CD14-positive monocyte (primary cell): ENCODE data around the gene RBM38. TPM values are rescaled to one million over a fixed set of nuclear protein-coding genes. Genes with fewer than 3 reads are reported as not detected.
A peak's percentile ranks its signal among the peaks of the same experiment; 100 is the strongest.

Experiments
- DNase-seq, 3 donors: peaks; one replicate each; pipeline ENCODE4 v3.0.0-alpha.2; 2011 to 2022
- H2AFZ ChIP-seq: 2 replicates; pipeline ENCODE4 v1.6.0; 2012; ENCODE audit warnings: mild to moderate bottlenecking, low read depth, low read length, inconsistent platforms; ENCODE audit not compliant: insufficient read depth, poor library complexity, severe bottlenecking
- H3K27ac ChIP-seq, 2 donors: 1 replicate in 1 of 2; 2 replicates in 1 of 2; pipeline ENCODE4 v1.5.1; 2012 to 2013; ENCODE audit warnings: low read length in 2 of 2, control low read depth in 1 of 2, inconsistent platforms in 1 of 2, low read depth in 1 of 2, mild to moderate bottlenecking in 1 of 2
- H3K27me3 ChIP-seq, 2 donors: one replicate each; pipeline versions ENCODE4 v1.6.0 to v1.6.1; 2011 to 2013; ENCODE audit warnings: low read length in 2 of 2; ENCODE audit not compliant: control insufficient read depth in 2 of 2, insufficient read depth in 2 of 2
- H3K36me3 ChIP-seq, 2 donors: replicated peaks in 1 of 2; 1 replicate in 1 of 2; 2 replicates in 1 of 2; pipeline versions ENCODE4 v1.5.1 to v1.6.1; 2012 to 2013; ENCODE audit warnings: low read length in 2 of 2, control low read depth in 1 of 2, inconsistent platforms in 1 of 2, mild to moderate bottlenecking in 1 of 2; ENCODE audit not compliant: insufficient read depth in 2 of 2, control insufficient read depth in 1 of 2
- H3K4me1 ChIP-seq, 2 donors: 1 replicate in 1 of 2; 2 replicates in 1 of 2; pipeline versions ENCODE4 v1.5.1 to v1.6.1; 2012 to 2013; ENCODE audit warnings: low read length in 2 of 2, control low read depth in 1 of 2, inconsistent platforms in 1 of 2, mild to moderate bottlenecking in 1 of 2, moderate library complexity in 1 of 2; ENCODE audit not compliant: insufficient read depth in 2 of 2, control insufficient read depth in 1 of 2
- H3K4me2 ChIP-seq: replicated peaks from 2 replicates; pipeline ENCODE3; 2012; ENCODE audit warnings: low read length, moderate library complexity, mild to moderate bottlenecking; ENCODE audit not compliant: poor library complexity, severe bottlenecking; ENCODE audit errors: extremely low read depth
- H3K4me3 ChIP-seq, 3 experiments: fragments of 200-600 bp in 1 of 3; sonication (generic) in 1 of 3; replicated peaks in 1 of 3; 1 replicate in 2 of 3; 2 replicates in 1 of 3; pipeline ENCODE4 v1.5.1; 2011 to 2013; ENCODE audit warnings: low read length in 3 of 3, mild to moderate bottlenecking in 3 of 3, control low read depth in 2 of 3, low read depth in 2 of 3, inconsistent platforms in 1 of 3, moderate library complexity in 1 of 3
- H3K79me2 ChIP-seq: 2 replicates; pipeline ENCODE4 v1.6.0; 2012; ENCODE audit warnings: mild to moderate bottlenecking, control low read depth, inconsistent platforms, low read length, moderate library complexity; ENCODE audit not compliant: insufficient read depth
- H3K9ac ChIP-seq: 2 replicates; pipeline ENCODE4 v1.6.0; 2017; ENCODE audit warnings: low read length, mild to moderate bottlenecking; ENCODE audit not compliant: insufficient read depth, poor library complexity, severe bottlenecking
- H3K9me3 ChIP-seq, 2 donors: replicated peaks in 1 of 2; 1 replicate in 1 of 2; 2 replicates in 1 of 2; pipeline versions ENCODE4 v1.5.1 to v1.6.1; 2012 to 2013; ENCODE audit warnings: low read length in 2 of 2, control low read depth in 1 of 2; ENCODE audit not compliant: control insufficient read depth in 1 of 2, insufficient read depth in 1 of 2
- H4K20me1 ChIP-seq: 2 replicates; pipeline ENCODE4 v1.6.0; 2012; ENCODE audit warnings: mild to moderate bottlenecking, low read length, control low read depth, moderate library complexity; ENCODE audit not compliant: insufficient read depth
- H3K27ac Mint-ChIP-seq, 7 donors: one replicate each; pipeline ENCODE4 v1.8.0; 2020; ENCODE audit warnings: mild to moderate bottlenecking in 7 of 7, mixed read lengths in 7 of 7, moderate library complexity in 6 of 7, inconsistent platforms in 2 of 7
- H3K27me3 Mint-ChIP-seq, 3 donors: one replicate each; pipeline ENCODE4 v1.8.0; 2021 to 2022; ENCODE audit warnings: low read depth in 3 of 3, mild to moderate bottlenecking in 3 of 3, mixed read lengths in 3 of 3, moderate library complexity in 3 of 3, inconsistent platforms in 1 of 3
- H3K36me3 Mint-ChIP-seq, 2 donors: one replicate each; pipeline ENCODE4 v1.8.0; 2020; ENCODE audit warnings: mixed read lengths in 2 of 2, inconsistent platforms in 1 of 2, mild to moderate bottlenecking in 1 of 2
- H3K4me1 Mint-ChIP-seq: one replicate; pipeline ENCODE4 v1.8.0; 2020; ENCODE audit warnings: mild to moderate bottlenecking, mixed read lengths
- H3K4me3 Mint-ChIP-seq, 2 donors: one replicate each; pipeline ENCODE4 v1.8.0; 2020; ENCODE audit warnings: mild to moderate bottlenecking in 2 of 2, mixed read lengths in 2 of 2, moderate library complexity in 1 of 2
- H3K9me3 Mint-ChIP-seq, 7 donors: one replicate each; pipeline ENCODE4 v1.8.0; 2020 to 2022; ENCODE audit warnings: mixed read lengths in 7 of 7, mild to moderate bottlenecking in 6 of 7, moderate library complexity in 6 of 7, inconsistent platforms in 2 of 7
- CTCF ChIP-seq: fragments of 200-600 bp; IDR thresholded peaks from one replicate; pipeline ENCODE4 v1.8.0; 2022; ENCODE audit warnings: antibody characterized with exemption, mild to moderate bottlenecking
- WGBS: methylation state at CpG from one replicate; pipeline ENCODE4 v1.1.5; 2013; ENCODE audit warnings: missing lambda C conversion rate; ENCODE audit not compliant: insufficient coverage; 5-methylcytosine and 5-hydroxymethylcytosine counted together
- intact Hi-C, 2 donors: fragments of 100-400 bp; cut with micrococcal nuclease; formaldehyde crosslinking; loops; one replicate each; pipeline versions ENCODE4 v1.15.0 to v1.15.1; 2023
- polyA plus RNA-seq, 3 donors: library from polyadenylated mRNA; depleted of rRNA in 1 of 3; unstranded in 2 of 3; stranded (reverse) in 1 of 3; fragments of 300-500 nt in 2 of 3; fragments of >200 nt in 1 of 3; fragmentation: Illumina TruSeq in 2 of 3; gene quantifications; 1 replicate in 2 of 3; 2 replicates in 1 of 3; pipeline ENCODE4 v1.2.3, GENCODE V29; 2012 to 2021

Gene RBM38
- polyA plus RNA-seq, 3 donors: 7.5 to 48.3 (median 17.8) TPM

GRCh38 chr20:57450931-57451330, 59.7 kb downstream of the RBM38 start:
- WGBS: 4% methylated on average over 13 of the region's 13 CpGs
- no peaks in the 10 kb centered on the region for H4K20me1 ChIP-seq
- H3K4me3 Mint-ChIP-seq: peak overlapping the region; percentile 72 to 85
- peaks cover 0 to 6% (median 3%) of the 10 kb centered on the region in 3 donors for H3K27me3 Mint-ChIP-seq
- peaks cover 0 to 1% of the 10 kb centered on the region in 2 donors for H3K9me3 ChIP-seq
- no peak for DNase-seq
- H3K4me3 ChIP-seq: peak overlapping the region in 2 of 3 experiments; percentile 4 to 49
- H3K4me1 ChIP-seq: peaks cover 49 to 63% of the 10 kb centered on the region in 2 donors
- peaks cover 0 to 4% (median 3%) of the 10 kb centered on the region in 7 donors for H3K9me3 Mint-ChIP-seq
- intact Hi-C loops: loop anchor here (2.0 to 5.0 kb wide), 2 partner anchors 18 to 64 kb away; no protein-coding TSS in a partner anchor
- peak overlapping the region; percentile 77 to 84 for H3K27ac ChIP-seq
- peaks cover 0 to 4% of the 10 kb centered on the region in 2 donors for H3K36me3 Mint-ChIP-seq
- TF ChIP-seq CTCF: no peak
- H3K4me1 Mint-ChIP-seq: peaks cover 68% of the 10 kb centered on the region
- H3K36me3 ChIP-seq: no peaks in the 10 kb centered on the region
- H2AFZ ChIP-seq: peak overlapping the region; percentile 41
- no peaks in the 10 kb centered on the region for H3K27me3 ChIP-seq
- no peaks in the 10 kb centered on the region for H3K79me2 ChIP-seq
- peak overlapping the region; percentile 94 to 99 (median 98) for H3K27ac Mint-ChIP-seq
- peak overlapping the region; percentile 55 for H3K4me2 ChIP-seq
- H3K9ac ChIP-seq: peak overlapping the region; percentile 15

GRCh38 chr20:57451431-57451794, 60.2 kb downstream of the RBM38 start:
- peak overlapping the region; percentile 15 for H3K9ac ChIP-seq
- peaks cover 49 to 63% of the 10 kb centered on the region in 2 donors for H3K4me1 ChIP-seq
- peaks cover 0 to 6% (median 1%) of the 10 kb centered on the region in 3 donors for H3K27me3 Mint-ChIP-seq
- H3K4me3 ChIP-seq: peak overlapping the region in 1 of 3 experiments; percentile 49
- peak overlapping the region; percentile 77 to 84 for H3K27ac ChIP-seq
- WGBS: 24% methylated on average over 4 of the region's 7 CpGs
- peaks cover 2 to 4% of the 10 kb centered on the region in 2 donors for H3K36me3 Mint-ChIP-seq
- no peak for TF ChIP-seq CTCF
- H3K4me2 ChIP-seq: peak overlapping the region; percentile 55
- no peak overlapping the region for H2AFZ ChIP-seq
- no peaks in the 10 kb centered on the region for H3K79me2 ChIP-seq
- H3K4me3 Mint-ChIP-seq: peak overlapping the region in 1 of 2 donors; percentile 62
- peaks cover 69% of the 10 kb centered on the region for H3K4me1 Mint-ChIP-seq
- H3K27ac Mint-ChIP-seq: peak overlapping the region; percentile 94 to 99 (median 98)
- H4K20me1 ChIP-seq: no peaks in the 10 kb centered on the region
- H3K27me3 ChIP-seq: no peaks in the 10 kb centered on the region
- no peaks in the 10 kb centered on the region for H3K36me3 ChIP-seq
- peaks cover 0 to 4% (median 0%) of the 10 kb centered on the region in 7 donors for H3K9me3 Mint-ChIP-seq
- no peaks in the 10 kb centered on the region for H3K9me3 ChIP-seq
- intact Hi-C loops: loop anchor here (2.0 to 5.0 kb wide), 2 partner anchors 19 to 64 kb away; no protein-coding TSS in a partner anchor
- peak in 1 of 3 donors; percentile 69 for DNase-seq
